Loucy (cell line): ENCODE data around the gene RAB29.

Experiments
- H2AFZ ChIP-seq: fragments of 200-600 bp; sonication (generic); 2 replicates; pipeline ENCODE4 v1.6.0; 2016; ENCODE audit warnings: antibody characterized with exemption, mild to moderate bottlenecking, low read length, moderate library complexity
- H3F3A ChIP-seq: fragments of 200-600 bp; 2 replicates; pipeline ENCODE4 v1.6.0; 2016; ENCODE audit warnings: antibody characterized with exemption, low read depth, mild to moderate bottlenecking
- H3K27me3 ChIP-seq: fragments of 200-600 bp; sonication (generic); 2 replicates; pipeline ENCODE4 v1.6.1; 2014; ENCODE audit warnings: low read length, mild to moderate bottlenecking; ENCODE audit not compliant: insufficient read depth, poor library complexity, severe bottlenecking
- H3K36me3 ChIP-seq: fragments of 200-600 bp; sonication (generic); 2 replicates; pipeline ENCODE4 v1.6.1; 2016; ENCODE audit warnings: low read length; ENCODE audit not compliant: insufficient read depth
- H3K4me1 ChIP-seq: fragments of 200-600 bp; sonication (generic); 2 replicates; pipeline ENCODE4 v1.5.1; 2014; ENCODE audit warnings: low read length, mild to moderate bottlenecking; ENCODE audit not compliant: insufficient read depth, poor library complexity, severe bottlenecking
- H3K4me2 ChIP-seq: fragments of 200-600 bp; sonication (generic); 2 replicates; pipeline ENCODE4 v1.6.0; 2014; ENCODE audit warnings: antibody characterized with exemption, low read length, low read depth, mild to moderate bottlenecking; ENCODE audit not compliant: poor library complexity, severe bottlenecking
- H3K4me3 ChIP-seq: fragments of 200-600 bp; sonication (generic); 2 replicates; pipeline ENCODE4 v1.5.1; 2014; ENCODE audit warnings: low read length, mild to moderate bottlenecking, mixed read lengths; ENCODE audit not compliant: poor library complexity, severe bottlenecking
- H3K79me2 ChIP-seq: fragments of 200-600 bp; sonication (generic); 2 replicates; pipeline ENCODE4 v1.6.1; 2014; ENCODE audit warnings: low read length; ENCODE audit not compliant: insufficient read depth
- H3K9ac ChIP-seq: fragments of 200-600 bp; sonication (generic); 2 replicates; pipeline ENCODE4 v1.6.0; 2014; ENCODE audit warnings: mild to moderate bottlenecking, low read depth, low read length, moderate library complexity; ENCODE audit not compliant: poor library complexity, severe bottlenecking
- H3K9me2 ChIP-seq: fragments of 200-600 bp; sonication (generic); replicated peaks from 2 replicates; pipeline ENCODE4 v1.6.1; 2016; ENCODE audit warnings: low read depth, low read length, mixed read lengths
- H3K9me3 ChIP-seq: fragments of 200-600 bp; sonication (generic); 2 replicates; pipeline ENCODE4 v1.6.1; 2014; ENCODE audit warnings: mild to moderate bottlenecking, antibody characterized with exemption, low read length, low read depth; ENCODE audit not compliant: insufficient read depth
- H4K20me1 ChIP-seq: fragments of 200-600 bp; sonication (generic); 2 replicates; pipeline ENCODE4 v1.6.0; 2014; ENCODE audit warnings: antibody characterized with exemption, low read length, mild to moderate bottlenecking; ENCODE audit not compliant: insufficient read depth, poor library complexity, severe bottlenecking
- EZH2phosphoT487 ChIP-seq: fragments of 200-600 bp; IDR thresholded peaks from 2 replicates; pipeline ENCODE4 v1.6.1; 2018; ENCODE audit warnings: antibody characterized with exemption, mild to moderate bottlenecking, moderate library complexity, borderline replicate concordance
- TF ChIP-seq, protein P1 (sequence below): fragments of 200-600 bp; sonication (generic); conservative IDR thresholded peaks from 2 replicates; pipeline ENCODE4 v1.5.1; 2014; ENCODE audit warnings: mild to moderate bottlenecking, antibody characterized with exemption, low read length

The RAB29 gene

GRCh38 chr1:205780335-205780734 is 5.1 kb upstream of the RAB29 start:
- Histone ChIP-seq H3K27me3 (no peaks in the 10 kb centered on the region), H3K4me1 (peaks cover 14% of the 10 kb centered on the region), H3K9me2 (no peaks in the 10 kb centered on the region), H3K4me2 (no peak overlapping the region), H2AFZ (no peak overlapping the region), H4K20me1 (no peaks in the 10 kb centered on the region), H3K4me3 (no peak overlapping the region), H3K9me3 (no peaks in the 10 kb centered on the region), H3K79me2 (no peaks in the 10 kb centered on the region), H3F3A (no peaks in the 10 kb centered on the region), H3K36me3 (no peaks in the 10 kb centered on the region), H3K9ac (no peak overlapping the region)
- TF ChIP-seq EZH2phosphoT487 = no peak
- TF ChIP-seq, protein P1, sequence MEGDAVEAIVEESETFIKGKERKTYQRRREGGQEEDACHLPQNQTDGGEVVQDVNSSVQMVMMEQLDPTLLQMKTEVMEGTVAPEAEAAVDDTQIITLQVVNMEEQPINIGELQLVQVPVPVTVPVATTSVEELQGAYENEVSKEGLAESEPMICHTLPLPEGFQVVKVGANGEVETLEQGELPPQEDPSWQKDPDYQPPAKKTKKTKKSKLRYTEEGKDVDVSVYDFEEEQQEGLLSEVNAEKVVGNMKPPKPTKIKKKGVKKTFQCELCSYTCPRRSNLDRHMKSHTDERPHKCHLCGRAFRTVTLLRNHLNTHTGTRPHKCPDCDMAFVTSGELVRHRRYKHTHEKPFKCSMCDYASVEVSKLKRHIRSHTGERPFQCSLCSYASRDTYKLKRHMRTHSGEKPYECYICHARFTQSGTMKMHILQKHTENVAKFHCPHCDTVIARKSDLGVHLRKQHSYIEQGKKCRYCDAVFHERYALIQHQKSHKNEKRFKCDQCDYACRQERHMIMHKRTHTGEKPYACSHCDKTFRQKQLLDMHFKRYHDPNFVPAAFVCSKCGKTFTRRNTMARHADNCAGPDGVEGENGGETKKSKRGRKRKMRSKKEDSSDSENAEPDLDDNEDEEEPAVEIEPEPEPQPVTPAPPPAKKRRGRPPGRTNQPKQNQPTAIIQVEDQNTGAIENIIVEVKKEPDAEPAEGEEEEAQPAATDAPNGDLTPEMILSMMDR = no peak

- Histone ChIP-seq H3K4me1 (peaks cover 20% of the 10 kb centered on the region), H3K9me3 (no peaks in the 10 kb centered on the region), H3F3A (no peaks in the 10 kb centered on the region), H4K20me1 (no peaks in the 10 kb centered on the region), H3K9ac (no peak overlapping the region), H3K79me2 (peaks cover 9% of the 10 kb centered on the region), H2AFZ (no peak overlapping the region), H3K9me2 (no peaks in the 10 kb centered on the region), H3K36me3 (no peaks in the 10 kb centered on the region), H3K4me3 (no peak overlapping the region), H3K4me2 (no peak overlapping the region), H3K27me3 (no peaks in the 10 kb centered on the region)
- no peak for TF ChIP-seq EZH2phosphoT487
- TF ChIP-seq, protein P1 = no peak
Measured at GRCh38 chr1:205777994-205778393, 2.7 kb upstream of the RAB29 start.

DNA sequence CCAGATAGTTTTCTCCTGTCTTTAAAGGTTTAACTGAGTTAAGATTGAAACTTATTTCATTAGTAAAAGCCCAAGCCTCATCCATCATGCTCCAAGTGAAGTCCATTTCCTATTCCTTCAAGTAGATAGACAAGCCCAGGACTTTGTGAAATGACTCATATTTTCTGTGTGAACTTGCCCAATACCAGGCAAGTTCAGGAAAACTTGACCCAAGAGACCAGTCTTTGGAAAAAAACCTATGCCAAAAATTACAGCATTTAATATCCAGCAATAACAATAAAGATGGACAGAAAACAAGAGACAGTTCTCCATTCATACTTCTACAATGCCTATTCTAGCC is 405 bp upstream of the RAB29 start:
- Histone ChIP-seq H3K9ac (peak overlapping the region; percentile 79), H3K9me3 (no peaks in the 10 kb centered on the region), H3K4me1 (peaks cover 26% of the 10 kb centered on the region), H4K20me1 (no peaks in the 10 kb centered on the region), H3K9me2 (no peaks in the 10 kb centered on the region), H3K27me3 (no peaks in the 10 kb centered on the region), H2AFZ (peak overlapping the region; percentile 95), H3K79me2 (peaks cover 9% of the 10 kb centered on the region), H3K4me3 (peak overlapping the region; percentile 90), H3K4me2 (peak overlapping the region; percentile 78), H3K36me3 (no peaks in the 10 kb centered on the region), H3F3A (peaks cover 4% of the 10 kb centered on the region; the same call in 1 of the 2 replicates)
- TF ChIP-seq, protein P1 = no peak
- no peak for TF ChIP-seq EZH2phosphoT487
